Prostate gland (tissue), 2 donors: ENCODE data around the gene RALGPS2. TPM values are rescaled to one million over a fixed set of nuclear protein-coding genes. Genes with fewer than 3 reads are reported as not detected.

Experiments used
- DNase-seq: peaks from one replicate; pipeline ENCODE4 v3.0.0-alpha.2; 2019; ENCODE audit warnings: low spot score
- H3K27ac ChIP-seq, 2 donors: fragments of 200-600 bp; sonication (generic); 2 replicates each; pipeline ENCODE4 v1.5.1; 2017 to 2019
- H3K27me3 ChIP-seq: fragments of 200-600 bp; sonication (generic); replicated peaks from 2 replicates; pipeline ENCODE4 v1.5.1; 2019; ENCODE audit not compliant: insufficient read depth
- H3K36me3 ChIP-seq, 2 donors: fragments of 200-600 bp; sonication (generic); 1 replicate in 1 of 2; 2 replicates in 1 of 2; pipeline versions ENCODE4 v1.5.1 to v1.8.1; 2017 to 2019
- H3K4me1 ChIP-seq: fragments of 200-600 bp; sonication (generic); replicated peaks from 2 replicates; pipeline ENCODE4 v1.5.1; 2019
- H3K4me3 ChIP-seq, 2 donors: fragments of 200-600 bp; sonication (generic); 2 replicates each; pipeline ENCODE4 v1.5.1; 2017 to 2019
- H3K9me3 ChIP-seq: fragments of 200-600 bp; sonication (generic); 2 replicates; pipeline ENCODE4 v1.5.1; 2017
- POLR2A ChIP-seq: fragments of 450-650 bp; IDR thresholded peaks from one replicate; pipeline ENCODE4 v1.6.1; 2016; ENCODE audit warnings: antibody characterized with exemption, mild to moderate bottlenecking
- POLR2AphosphoS5 ChIP-seq: sonication (generic); formaldehyde crosslinking; IDR thresholded peaks from one replicate; pipeline ENCODE4 v1.6.1; 2017; ENCODE audit warnings: antibody characterized with exemption
- WGBS: methylation state at CpG from one replicate; pipeline ENCODE4 v1.1.5; 2018; 5-methylcytosine and 5-hydroxymethylcytosine counted together
- intact Hi-C: fragments of 100-400 bp; cut with DNase I; formaldehyde crosslinking; loops from one replicate; pipeline ENCODE4 v1.14.2; 2022
- total RNA-seq, 2 donors: library from RNA; depleted of rRNA; stranded (reverse); fragments of >200 nt; gene quantifications; one replicate each; pipeline ENCODE4 v1.1.0, GENCODE V29; 2016
- TF ChIP-seq, protein P1 (sequence below), 4 experiments: fragments of 200-600 bp in 2 of 4; fragments of 450-650 bp in 2 of 4; sonication (generic) in 2 of 4; IDR thresholded peaks; 1 replicate in 3 of 4; 2 replicates in 1 of 4; pipeline ENCODE4 v1.5.1; 2016 to 2019; ENCODE audit warnings: antibody characterized with exemption in 4 of 4, mild to moderate bottlenecking in 2 of 4, moderate library complexity in 2 of 4

The RALGPS2 gene
- total RNA-seq, 2 donors from 2014 or later = 25.6 to 26.2 TPM

GRCh38 chr1:178726087-178726517 lies 1.1 kb downstream of the RALGPS2 start:
- peak; percentile 87 for DNase-seq
- Histone ChIP-seq H3K36me3 (no peaks in the 10 kb centered on the region), H3K4me1 (no peaks in the 10 kb centered on the region), H3K4me3 (peak overlapping the region; percentile 92 to 95), H3K9me3 (no peaks in the 10 kb centered on the region), H3K27me3 (no peaks in the 10 kb centered on the region), H3K27ac (peak overlapping the region; percentile 96 to 97)
- intact Hi-C loops = no loop called here
- 0% methylated on average over 21 of the region's 21 CpGs for WGBS
- TF ChIP-seq, protein P1, sequence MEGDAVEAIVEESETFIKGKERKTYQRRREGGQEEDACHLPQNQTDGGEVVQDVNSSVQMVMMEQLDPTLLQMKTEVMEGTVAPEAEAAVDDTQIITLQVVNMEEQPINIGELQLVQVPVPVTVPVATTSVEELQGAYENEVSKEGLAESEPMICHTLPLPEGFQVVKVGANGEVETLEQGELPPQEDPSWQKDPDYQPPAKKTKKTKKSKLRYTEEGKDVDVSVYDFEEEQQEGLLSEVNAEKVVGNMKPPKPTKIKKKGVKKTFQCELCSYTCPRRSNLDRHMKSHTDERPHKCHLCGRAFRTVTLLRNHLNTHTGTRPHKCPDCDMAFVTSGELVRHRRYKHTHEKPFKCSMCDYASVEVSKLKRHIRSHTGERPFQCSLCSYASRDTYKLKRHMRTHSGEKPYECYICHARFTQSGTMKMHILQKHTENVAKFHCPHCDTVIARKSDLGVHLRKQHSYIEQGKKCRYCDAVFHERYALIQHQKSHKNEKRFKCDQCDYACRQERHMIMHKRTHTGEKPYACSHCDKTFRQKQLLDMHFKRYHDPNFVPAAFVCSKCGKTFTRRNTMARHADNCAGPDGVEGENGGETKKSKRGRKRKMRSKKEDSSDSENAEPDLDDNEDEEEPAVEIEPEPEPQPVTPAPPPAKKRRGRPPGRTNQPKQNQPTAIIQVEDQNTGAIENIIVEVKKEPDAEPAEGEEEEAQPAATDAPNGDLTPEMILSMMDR (IDR thresholded peaks at IDR 0.05) = no peak
- TF ChIP-seq POLR2A (peak; percentile 64), POLR2AphosphoS5 (peak; percentile 84)

DNA sequence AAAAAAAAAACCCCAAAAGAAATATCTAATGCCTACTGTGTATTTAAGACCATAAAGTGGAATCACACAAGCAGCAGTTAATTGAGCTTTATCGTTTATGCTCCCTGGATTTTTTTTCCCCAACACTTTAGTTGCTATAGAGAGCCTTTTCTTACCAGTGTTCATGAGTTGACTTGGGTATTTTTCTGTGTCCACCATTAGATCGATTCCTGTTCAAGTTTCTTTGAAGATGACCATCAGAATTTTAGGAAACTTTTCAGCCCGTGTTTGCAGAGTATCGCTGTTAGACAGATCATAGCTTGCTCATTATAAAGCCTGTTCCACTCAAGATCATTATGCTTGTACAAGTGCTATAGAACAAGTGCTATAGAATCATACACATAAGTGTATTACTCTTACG lies 1.5 kb downstream of the RALGPS2 start:
- WGBS = 23% methylated on average over 5 of the region's 5 CpGs
- Histone ChIP-seq H3K36me3 (no peaks in the 10 kb centered on the region), H3K4me3 (peak overlapping the region; percentile 92 to 95), H3K27me3 (no peaks in the 10 kb centered on the region), H3K4me1 (no peaks in the 10 kb centered on the region), H3K27ac (peak overlapping the region; percentile 96 to 97), H3K9me3 (no peaks in the 10 kb centered on the region)
- DNase-seq = no peak
- intact Hi-C loops = no loop called here
- TF ChIP-seq POLR2A = no peak
- TF ChIP-seq, protein P1 (IDR thresholded peaks at IDR 0.05) = no peak
- TF ChIP-seq POLR2AphosphoS5 = no peak

- 37% methylated on average over 11 of the region's 11 CpGs for WGBS
- no peak for DNase-seq
Observed at GRCh38 chr1:178727014-178727895, 2.2 kb downstream of the RALGPS2 start.

DNA sequence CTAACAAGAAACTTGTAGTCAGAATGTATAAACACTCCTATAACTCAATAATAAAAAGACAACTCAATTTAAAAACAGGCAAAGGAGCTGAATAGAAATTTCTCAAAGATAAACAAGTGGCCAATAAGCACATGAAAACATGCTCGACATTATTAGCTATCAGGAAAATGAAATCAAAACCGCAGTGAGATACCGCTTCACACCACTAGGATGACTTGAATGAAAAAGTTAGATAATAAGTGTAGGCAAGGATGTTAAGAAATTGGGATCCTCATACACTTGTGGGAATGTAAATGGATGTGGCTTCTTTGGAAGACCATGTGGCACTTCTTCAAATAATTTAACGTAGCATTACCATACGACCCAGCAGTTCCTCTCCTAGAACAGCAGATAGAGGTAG lies 8.9 kb downstream of the RALGPS2 start:
- Histone ChIP-seq H3K9me3 (no peaks in the 10 kb centered on the region), H3K4me3 (no peak overlapping the region), H3K36me3 (no peaks in the 10 kb centered on the region), H3K27ac (no peak overlapping the region), H3K4me1 (no peaks in the 10 kb centered on the region), H3K27me3 (no peaks in the 10 kb centered on the region)
- DNase-seq = no peak
- WGBS = 96% methylated on average over 5 of the region's 5 CpGs
- intact Hi-C loops = no loop called here
- TF ChIP-seq, protein P1 (IDR thresholded peaks at IDR 0.05) = peak in 1 of 4 experiments; percentile 8
- no peak for TF ChIP-seq POLR2A

More at GRCh38 chr1:178727014-178727895, 2.2 kb downstream of the RALGPS2 start:
- TF ChIP-seq POLR2A = no peak
- TF ChIP-seq POLR2AphosphoS5 = peak; percentile 13
- H3K4me1 ChIP-seq = no peaks in the 10 kb centered on the region
- peak overlapping the region; percentile 92 to 95 for H3K4me3 ChIP-seq
- no peaks in the 10 kb centered on the region for H3K27me3 ChIP-seq
- H3K27ac ChIP-seq = peak overlapping the region; percentile 96 to 97
- no peaks in the 10 kb centered on the region for H3K9me3 ChIP-seq
- intact Hi-C loops = no loop called here
- H3K36me3 ChIP-seq = no peaks in the 10 kb centered on the region

GRCh38 chr1:178738780-178739179 lies 13.7 kb downstream of the RALGPS2 start:
- no peaks in the 10 kb centered on the region for H3K36me3 ChIP-seq
- no peaks in the 10 kb centered on the region for H3K27me3 ChIP-seq
- no peaks in the 10 kb centered on the region for H3K9me3 ChIP-seq
- no peak for TF ChIP-seq POLR2AphosphoS5
- no peak for TF ChIP-seq POLR2A
- TF ChIP-seq, protein P1 (IDR thresholded peaks at IDR 0.05) = no peak
- H3K4me3 ChIP-seq = no peak overlapping the region
- no peaks in the 10 kb centered on the region for H3K4me1 ChIP-seq
- intact Hi-C loops = no loop called here
- H3K27ac ChIP-seq = no peak overlapping the region
- DNase-seq = no peak
- WGBS = 82% methylated on average over 1 of the region's 1 CpG
